Natural killer cell treated with Interleukin-12 subunit alpha and Interleukin-12 subunit beta and Interleukin-15 and Interleukin-18, amount 100 ng/mL, for 72 hours (primary cell): ENCODE measurements around the gene UBAC2. TPM values are rescaled to one million over a fixed set of nuclear protein-coding genes. Genes with fewer than 3 reads are reported as not detected.

Experiments used
- ATAC-seq, 2 donors: fragments of 150-1000 bp; cut with Tn5 transposase in 1 of 2; sonication (Bioruptor Pico), chemical (Tn5 transposase) in 1 of 2; 2 replicates each; pipeline ENCODE4 v1.10.0; 2021
- DNase-seq: peaks from one replicate; pipeline ENCODE4 v3.0.0; 2022; ENCODE audit warnings: low spot score
- H3K27ac Mint-ChIP-seq, 2 donors: 1 replicate in 1 of 2; 2 replicates in 1 of 2; pipeline ENCODE4 v1.8.0; 2022; ENCODE audit warnings: mixed read lengths in 2 of 2, mild to moderate bottlenecking in 1 of 2, moderate library complexity in 1 of 2
- H3K27me3 Mint-ChIP-seq, 2 donors: 1 replicate in 1 of 2; 2 replicates in 1 of 2; pipeline ENCODE4 v1.8.0; 2022; ENCODE audit warnings: mixed read lengths in 2 of 2
- H3K36me3 Mint-ChIP-seq: one replicate; pipeline ENCODE4 v1.8.0; 2022; ENCODE audit warnings: mixed read lengths
- H3K4me1 Mint-ChIP-seq, 2 donors: 1 replicate in 1 of 2; 2 replicates in 1 of 2; pipeline ENCODE4 v1.8.0; 2022; ENCODE audit warnings: low read depth in 2 of 2, mixed read lengths in 2 of 2, mild to moderate bottlenecking in 1 of 2
- H3K4me3 Mint-ChIP-seq: one replicate; pipeline ENCODE4 v1.8.0; 2022; ENCODE audit warnings: mixed read lengths
- H3K9me3 Mint-ChIP-seq: 2 replicates; pipeline ENCODE4 v1.8.0; 2022; ENCODE audit warnings: mixed read lengths
- total RNA-seq, 2 donors: library from RNA; stranded (reverse); gene quantifications; one replicate each; pipeline ENCODE4 v1.2.3, GENCODE V29; 2022

UBAC2 gene
- total RNA-seq, 2 donors from 2014 or later: 55.9 to 58.0 TPM

- Mint-ChIP-seq H3K4me3 (no peak overlapping the region), H3K9me3 (no peaks in the 10 kb centered on the region), H3K27me3 (peaks cover 0 to 6% of the 10 kb centered on the region in 2 donors), H3K27ac (peak overlapping the region in 1 of 2 donors; percentile 88), H3K36me3 (peaks cover 18% of the 10 kb centered on the region), H3K4me1 (peaks cover 56 to 68% of the 10 kb centered on the region in 2 donors)
- no peak for ATAC-seq
- DNase-seq: no peak
Observed at GRCh38 chr13:99359528-99359927, 158.9 kb downstream of the UBAC2 start.

DNA sequence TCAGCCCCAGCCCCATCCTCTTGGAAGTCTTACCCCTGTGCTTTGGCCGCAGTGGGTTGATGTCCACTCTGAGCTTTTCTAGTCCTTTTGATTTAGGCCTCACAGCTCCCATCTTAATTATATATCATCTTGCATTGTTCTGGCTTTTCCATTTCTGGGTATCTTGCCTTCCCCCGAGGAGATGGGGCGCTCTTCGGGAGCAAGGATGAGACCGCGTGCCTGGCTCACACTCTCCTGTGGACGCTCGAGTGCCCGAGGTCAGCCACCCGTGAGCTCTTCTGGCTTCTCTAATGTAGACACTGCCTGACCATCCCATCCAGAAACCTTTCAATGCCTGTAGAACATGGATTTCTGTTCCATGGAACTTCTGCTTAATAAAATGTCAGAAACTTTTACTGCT is 160.0 kb downstream of the UBAC2 start:
- H3K27me3 Mint-ChIP-seq: peaks cover 0 to 4% of the 10 kb centered on the region in 2 donors
- no peak for DNase-seq
- H3K4me3 Mint-ChIP-seq: no peak overlapping the region
- no peaks in the 10 kb centered on the region for H3K9me3 Mint-ChIP-seq
- H3K27ac Mint-ChIP-seq: peak overlapping the region in 1 of 2 donors; percentile 68
- peaks cover 15% of the 10 kb centered on the region for H3K36me3 Mint-ChIP-seq
- ATAC-seq: no peak
- H3K4me1 Mint-ChIP-seq: peaks cover 49 to 63% of the 10 kb centered on the region in 2 donors

- H3K36me3 Mint-ChIP-seq: peaks cover 15% of the 10 kb centered on the region
- H3K9me3 Mint-ChIP-seq: no peaks in the 10 kb centered on the region
- peaks cover 48 to 63% of the 10 kb centered on the region in 2 donors for H3K4me1 Mint-ChIP-seq
- no peak overlapping the region for H3K4me3 Mint-ChIP-seq
- peaks cover 0 to 4% of the 10 kb centered on the region in 2 donors for H3K27me3 Mint-ChIP-seq
- no peak for ATAC-seq
- H3K27ac Mint-ChIP-seq: no peak overlapping the region
- DNase-seq: no peak
Observed at GRCh38 chr13:99361197-99361596, 160.5 kb downstream of the UBAC2 start.

GRCh38 chr13:99362362-99362761 is 161.7 kb downstream of the UBAC2 start:
- Mint-ChIP-seq H3K4me3 (no peak overlapping the region), H3K27ac (no peak overlapping the region), H3K36me3 (peaks cover 15% of the 10 kb centered on the region), H3K4me1 (peaks cover 47 to 63% of the 10 kb centered on the region in 2 donors), H3K9me3 (no peaks in the 10 kb centered on the region), H3K27me3 (peaks cover 0 to 4% of the 10 kb centered on the region in 2 donors)
- ATAC-seq (no peak), DNase-seq (no peak)

DNA sequence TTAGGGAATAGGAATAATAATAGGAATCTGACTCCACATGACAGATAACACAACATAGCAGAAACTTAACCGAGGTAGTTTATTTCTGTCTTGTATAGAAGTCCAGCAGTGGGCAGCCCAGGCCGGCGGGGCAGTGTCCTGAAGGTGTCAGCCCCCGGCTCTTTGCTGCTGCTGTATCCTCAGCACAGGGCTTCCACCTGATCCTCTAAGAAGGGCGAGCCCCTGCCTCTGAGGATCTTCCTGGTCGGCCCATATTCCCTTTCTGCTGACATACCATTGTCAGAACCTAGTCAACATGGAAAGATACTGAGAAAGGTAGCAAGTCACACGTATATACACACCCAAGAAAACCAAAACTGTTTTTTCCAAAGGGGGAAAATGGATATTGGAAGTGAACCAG is 162.7 kb downstream of the UBAC2 start:
- Mint-ChIP-seq H3K9me3 (no peaks in the 10 kb centered on the region), H3K36me3 (peaks cover 20% of the 10 kb centered on the region), H3K27me3 (peaks cover 0 to 4% of the 10 kb centered on the region in 2 donors), H3K4me3 (no peak overlapping the region), H3K27ac (no peak overlapping the region), H3K4me1 (peaks cover 50 to 67% of the 10 kb centered on the region in 2 donors)
- ATAC-seq: no peak
- no peak for DNase-seq

DNA sequence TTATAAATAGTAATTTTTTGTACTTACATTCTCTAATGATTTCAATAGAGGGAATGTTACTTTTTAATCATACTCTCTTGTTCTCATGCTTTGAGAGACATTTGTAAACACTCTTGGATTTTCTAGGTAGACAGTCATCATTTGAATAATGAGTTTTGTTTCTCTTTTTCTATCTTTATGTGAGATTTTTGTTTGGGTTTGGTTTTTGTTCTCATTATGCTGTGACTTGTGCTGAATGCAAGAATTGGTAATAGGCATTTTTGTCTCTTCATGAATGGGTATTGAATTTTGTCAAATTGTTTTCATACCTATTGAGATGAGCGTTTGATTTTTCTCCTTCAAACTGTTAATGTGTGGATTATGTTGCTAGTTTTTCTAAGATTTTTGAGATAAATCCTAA is 163.3 kb downstream of the UBAC2 start:
- H3K27me3 Mint-ChIP-seq: no peaks in the 10 kb centered on the region
- no peak overlapping the region for H3K27ac Mint-ChIP-seq
- peaks cover 49 to 65% of the 10 kb centered on the region in 2 donors for H3K4me1 Mint-ChIP-seq
- no peaks in the 10 kb centered on the region for H3K9me3 Mint-ChIP-seq
- no peak for ATAC-seq
- no peak for DNase-seq
- H3K36me3 Mint-ChIP-seq: peaks cover 19% of the 10 kb centered on the region
- no peak overlapping the region for H3K4me3 Mint-ChIP-seq

- Mint-ChIP-seq H3K4me3 (no peak overlapping the region), H3K36me3 (peaks cover 24% of the 10 kb centered on the region), H3K9me3 (no peaks in the 10 kb centered on the region), H3K27ac (peak overlapping the region in 1 of 2 donors; percentile 64), H3K27me3 (peaks cover 0 to 2% of the 10 kb centered on the region in 2 donors), H3K4me1 (peaks cover 50 to 60% of the 10 kb centered on the region in 2 donors)
- ATAC-seq: no peak
- DNase-seq: no peak
Observed at GRCh38 chr13:99366075-99366987, 165.7 kb downstream of the UBAC2 start.

GRCh38 chr13:99367106-99367616 is 166.5 kb downstream of the UBAC2 start:
- Mint-ChIP-seq H3K36me3 (peaks cover 24% of the 10 kb centered on the region), H3K27ac (peak overlapping the region; percentile 13 to 20)

DNA sequence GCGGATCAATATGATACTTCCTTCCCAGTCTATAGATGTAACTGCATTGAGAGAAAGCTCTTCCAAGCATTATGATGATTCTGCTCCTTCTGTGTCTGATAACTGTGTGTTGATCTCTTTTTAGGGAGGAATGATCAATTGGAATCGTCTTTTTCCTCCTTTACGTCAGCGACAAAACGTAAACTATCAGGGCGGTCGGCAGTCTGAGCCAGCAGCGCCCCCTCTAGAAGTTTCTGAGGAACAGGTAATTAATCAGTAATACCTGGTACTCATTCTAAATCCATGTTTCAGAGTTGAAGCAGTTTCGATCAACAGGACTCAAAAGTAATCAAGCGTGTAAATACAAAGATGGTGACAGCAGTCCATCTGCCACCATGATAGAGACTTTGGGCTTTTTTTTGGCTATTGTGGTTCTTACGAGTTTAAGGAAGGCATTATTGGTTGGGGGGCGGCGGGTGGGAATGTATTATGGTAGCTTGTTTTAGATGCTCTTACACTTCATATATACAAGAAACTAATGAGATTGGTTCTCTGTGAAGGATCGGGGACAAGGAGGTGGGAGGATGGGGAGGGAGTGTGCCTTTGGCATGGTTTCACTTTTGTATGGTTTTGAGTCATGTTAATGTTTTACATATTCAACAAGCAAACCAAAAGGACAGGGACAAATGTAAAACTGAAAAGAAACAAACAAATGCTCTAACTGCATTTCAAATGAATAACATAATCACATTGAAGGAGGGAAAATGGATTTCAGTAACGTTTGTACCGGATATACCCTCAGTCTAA is 167.2 kb downstream of the UBAC2 start:
- peaks cover 50 to 58% of the 10 kb centered on the region in 2 donors for H3K4me1 Mint-ChIP-seq
- peaks cover 24% of the 10 kb centered on the region for H3K36me3 Mint-ChIP-seq
- peak overlapping the region; percentile 38 for H3K4me3 Mint-ChIP-seq
- no peaks in the 10 kb centered on the region for H3K9me3 Mint-ChIP-seq
- ATAC-seq (no peak), DNase-seq (no peak)
- H3K27ac Mint-ChIP-seq: peak overlapping the region; percentile 20 to 73
- peaks cover 0 to 2% of the 10 kb centered on the region in 2 donors for H3K27me3 Mint-ChIP-seq

More at GRCh38 chr13:99367106-99367616, 166.5 kb downstream of the UBAC2 start:
- Mint-ChIP-seq H3K4me1 (peaks cover 50 to 59% of the 10 kb centered on the region in 2 donors), H3K27me3 (peaks cover 0 to 2% of the 10 kb centered on the region in 2 donors), H3K9me3 (no peaks in the 10 kb centered on the region), H3K4me3 (peak overlapping the region; percentile 38)
- ATAC-seq (peak; percentile 61 to 69), DNase-seq (no peak)

DNA sequence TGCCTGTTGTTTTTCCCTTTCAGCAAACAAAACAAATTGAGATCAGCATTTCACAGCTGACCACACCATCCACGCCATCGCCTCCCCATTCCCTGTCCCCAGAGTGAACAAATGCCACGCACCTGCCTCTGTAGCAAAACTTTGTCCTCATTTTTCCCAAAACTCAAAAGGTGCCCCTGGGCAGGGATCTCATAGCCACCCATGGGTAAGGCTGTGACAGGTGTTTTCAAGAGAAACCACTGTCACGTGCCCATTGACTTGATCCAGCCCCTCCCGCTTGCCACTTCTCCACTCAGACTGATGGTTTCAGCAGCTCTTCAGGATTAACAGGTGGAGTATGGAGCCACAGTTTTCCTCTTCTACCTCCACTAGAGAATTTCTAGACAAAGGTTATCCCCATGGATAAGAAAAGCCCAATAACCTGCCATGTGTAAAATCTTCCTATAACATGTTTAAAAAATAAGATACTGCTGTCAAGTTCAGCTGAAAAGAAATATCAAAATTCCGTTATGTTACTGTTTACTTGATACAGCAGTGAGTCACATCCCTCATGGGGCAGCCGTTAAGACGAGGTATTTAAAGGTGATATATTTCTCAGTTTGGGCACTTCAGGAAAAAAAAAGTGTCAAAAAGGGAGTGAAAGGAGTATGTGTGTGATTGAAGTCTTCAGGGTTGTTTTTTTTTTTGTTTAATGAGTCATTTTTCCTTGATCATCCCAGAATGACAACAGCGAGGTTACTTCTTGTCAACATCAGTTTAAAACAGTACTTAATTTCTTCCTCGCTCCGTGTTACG is 170.0 kb downstream of the UBAC2 start:
- Mint-ChIP-seq H3K4me1 (peaks cover 64% of the 10 kb centered on the region in 2 donors), H3K27me3 (peaks cover 0 to 2% of the 10 kb centered on the region in 2 donors), H3K9me3 (no peaks in the 10 kb centered on the region), H3K4me3 (peak overlapping the region; percentile 22), H3K27ac (peak overlapping the region; percentile 51 to 72), H3K36me3 (peaks cover 29% of the 10 kb centered on the region)
- ATAC-seq: no peak
- no peak for DNase-seq

- Mint-ChIP-seq H3K27ac (peak overlapping the region in 1 of 2 donors; percentile 86), H3K4me3 (peak overlapping the region; percentile 28), H3K27me3 (peaks cover 0 to 2% of the 10 kb centered on the region in 2 donors), H3K36me3 (peaks cover 36% of the 10 kb centered on the region), H3K4me1 (peaks cover 53 to 54% of the 10 kb centered on the region in 2 donors), H3K9me3 (no peaks in the 10 kb centered on the region)
- ATAC-seq (peak; percentile 77 to 82), DNase-seq (no peak)
Observed at GRCh38 chr13:99371956-99372355, 171.3 kb downstream of the UBAC2 start.

DNA sequence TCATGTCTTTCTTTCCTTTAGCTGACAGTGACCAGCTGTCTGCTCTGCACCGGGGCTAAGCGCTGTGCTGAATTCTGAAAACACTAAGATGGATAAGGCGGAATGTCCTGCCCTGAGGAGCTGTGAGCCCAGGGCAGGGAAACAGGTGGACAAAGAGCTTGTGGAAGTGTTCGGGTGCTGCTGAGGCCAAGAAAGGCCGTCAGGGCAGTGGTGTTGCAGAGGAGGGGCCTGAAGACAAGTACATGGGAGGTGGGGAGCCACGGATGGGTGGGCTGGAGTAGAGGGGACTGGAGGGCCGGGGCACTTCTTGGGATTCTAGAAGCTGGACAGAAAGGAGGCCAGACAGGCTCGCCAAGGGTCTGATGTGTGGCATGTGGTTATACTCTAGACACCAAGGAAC is 172.8 kb downstream of the UBAC2 start:
- no peak for DNase-seq
- no peaks in the 10 kb centered on the region for H3K9me3 Mint-ChIP-seq
- ATAC-seq: no peak
- peak overlapping the region; percentile 39 to 54 for H3K27ac Mint-ChIP-seq
- peaks cover 0 to 2% of the 10 kb centered on the region in 2 donors for H3K27me3 Mint-ChIP-seq
- H3K4me1 Mint-ChIP-seq: peaks cover 38 to 41% of the 10 kb centered on the region in 2 donors
- no peak overlapping the region for H3K4me3 Mint-ChIP-seq
- H3K36me3 Mint-ChIP-seq: peaks cover 28% of the 10 kb centered on the region
